Sigmoid colon (tissue), 4 donors: ENCODE results near the gene USP2.

Experiments used
- POLR2AphosphoS5 ChIP-seq, 4 donors: sonication (generic); formaldehyde crosslinking; IDR thresholded peaks; one replicate each; pipeline ENCODE4 v1.6.1; 2017; ENCODE audit warnings: antibody characterized with exemption in 4 of 4
- TF ChIP-seq, protein P1 (sequence below), 4 experiments: fragments of 450-650 bp in 3 of 4; fragments of 200-600 bp in 1 of 4; IDR thresholded peaks; one replicate each; pipeline ENCODE4 v1.5.1; 2016 to 2019; ENCODE audit warnings: antibody characterized with exemption in 4 of 4, mild to moderate bottlenecking in 3 of 4, moderate library complexity in 2 of 4

DNA sequence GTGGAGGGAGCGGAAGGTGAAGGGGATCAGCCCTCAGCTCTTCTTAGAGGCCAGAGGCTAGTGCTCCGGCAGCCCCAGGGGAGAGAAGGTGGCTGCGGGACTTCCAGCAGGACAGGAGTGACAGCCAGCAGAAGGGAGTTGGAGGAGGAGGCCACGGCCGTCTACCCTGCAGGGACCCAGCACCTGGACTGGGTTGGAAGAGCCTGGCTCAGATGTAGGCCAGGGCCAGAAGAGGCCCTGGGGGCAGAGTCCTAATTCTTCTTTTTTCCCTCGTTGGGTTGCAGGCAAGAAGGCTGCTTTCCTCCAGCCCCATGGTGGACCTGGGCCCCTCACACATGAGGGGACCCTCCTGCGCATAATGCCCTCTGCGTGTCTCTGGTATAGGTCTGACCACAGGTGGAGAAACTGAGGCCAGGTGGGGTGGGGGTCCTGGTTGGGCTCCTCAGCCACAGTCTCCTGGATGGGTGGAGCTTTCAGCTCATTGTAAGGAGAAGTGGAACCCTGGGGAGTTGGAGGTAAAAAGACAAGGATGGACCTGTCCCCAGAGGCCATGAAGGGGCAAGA lies 62.3 kb downstream of the USP2 start:
- no peak for TF ChIP-seq POLR2AphosphoS5 (IDR thresholded peaks at IDR 0.05)
- TF ChIP-seq, protein P1, sequence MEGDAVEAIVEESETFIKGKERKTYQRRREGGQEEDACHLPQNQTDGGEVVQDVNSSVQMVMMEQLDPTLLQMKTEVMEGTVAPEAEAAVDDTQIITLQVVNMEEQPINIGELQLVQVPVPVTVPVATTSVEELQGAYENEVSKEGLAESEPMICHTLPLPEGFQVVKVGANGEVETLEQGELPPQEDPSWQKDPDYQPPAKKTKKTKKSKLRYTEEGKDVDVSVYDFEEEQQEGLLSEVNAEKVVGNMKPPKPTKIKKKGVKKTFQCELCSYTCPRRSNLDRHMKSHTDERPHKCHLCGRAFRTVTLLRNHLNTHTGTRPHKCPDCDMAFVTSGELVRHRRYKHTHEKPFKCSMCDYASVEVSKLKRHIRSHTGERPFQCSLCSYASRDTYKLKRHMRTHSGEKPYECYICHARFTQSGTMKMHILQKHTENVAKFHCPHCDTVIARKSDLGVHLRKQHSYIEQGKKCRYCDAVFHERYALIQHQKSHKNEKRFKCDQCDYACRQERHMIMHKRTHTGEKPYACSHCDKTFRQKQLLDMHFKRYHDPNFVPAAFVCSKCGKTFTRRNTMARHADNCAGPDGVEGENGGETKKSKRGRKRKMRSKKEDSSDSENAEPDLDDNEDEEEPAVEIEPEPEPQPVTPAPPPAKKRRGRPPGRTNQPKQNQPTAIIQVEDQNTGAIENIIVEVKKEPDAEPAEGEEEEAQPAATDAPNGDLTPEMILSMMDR (IDR thresholded peaks at IDR 0.05) = no peak
